WERI-Rb-1 (cell line): Measurements from ENCODE around the gene ADAM12.

ENCODE experiments used
- DNase-seq: peaks from one replicate; pipeline ENCODE4 v3.0.0-alpha.2; 2020
- H3K27ac ChIP-seq: fragments of 250-450 bp; sonication (Bioruptor Pico); 2 replicates; pipeline ENCODE4 v1.5.1; 2020; ENCODE audit warnings: mild to moderate bottlenecking, moderate library complexity
- H3K27me3 ChIP-seq: fragments of 250-450 bp; sonication (Bioruptor Pico); 2 replicates; pipeline ENCODE4 v1.5.1; 2021; ENCODE audit warnings: mild to moderate bottlenecking, low read depth, moderate library complexity; ENCODE audit not compliant: insufficient read depth, severe bottlenecking
- H3K36me3 ChIP-seq: fragments of 250-450 bp; sonication (Bioruptor Pico); 2 replicates; pipeline ENCODE4 v1.5.1; 2020; ENCODE audit warnings: mild to moderate bottlenecking, moderate library complexity
- H3K4me3 ChIP-seq: 2 replicates; pipeline ENCODE4 v1.5.1; 2011; ENCODE audit warnings: low read depth, mild to moderate bottlenecking, control low read depth, low read length
- H3K9me3 ChIP-seq: fragments of 250-450 bp; sonication (Bioruptor Pico); 2 replicates; pipeline ENCODE4 v1.5.1; 2021; ENCODE audit warnings: mild to moderate bottlenecking, moderate library complexity; ENCODE audit not compliant: severe bottlenecking
- TF ChIP-seq, protein P1 (sequence below): IDR thresholded peaks from 2 replicates; pipeline ENCODE4 v1.5.1; 2011; ENCODE audit warnings: low read depth, mild to moderate bottlenecking, control low read depth, inconsistent platforms, low read length

The ADAM12 gene

GRCh38 chr10:126109893-126110292, 278.4 kb downstream of the ADAM12 start:
- Histone ChIP-seq H3K4me3 (no peak overlapping the region), H3K27ac (no peak overlapping the region), H3K9me3 (no peaks in the 10 kb centered on the region), H3K36me3 (no peaks in the 10 kb centered on the region), H3K27me3 (no peaks in the 10 kb centered on the region)
- no peak for DNase-seq
- TF ChIP-seq, protein P1, sequence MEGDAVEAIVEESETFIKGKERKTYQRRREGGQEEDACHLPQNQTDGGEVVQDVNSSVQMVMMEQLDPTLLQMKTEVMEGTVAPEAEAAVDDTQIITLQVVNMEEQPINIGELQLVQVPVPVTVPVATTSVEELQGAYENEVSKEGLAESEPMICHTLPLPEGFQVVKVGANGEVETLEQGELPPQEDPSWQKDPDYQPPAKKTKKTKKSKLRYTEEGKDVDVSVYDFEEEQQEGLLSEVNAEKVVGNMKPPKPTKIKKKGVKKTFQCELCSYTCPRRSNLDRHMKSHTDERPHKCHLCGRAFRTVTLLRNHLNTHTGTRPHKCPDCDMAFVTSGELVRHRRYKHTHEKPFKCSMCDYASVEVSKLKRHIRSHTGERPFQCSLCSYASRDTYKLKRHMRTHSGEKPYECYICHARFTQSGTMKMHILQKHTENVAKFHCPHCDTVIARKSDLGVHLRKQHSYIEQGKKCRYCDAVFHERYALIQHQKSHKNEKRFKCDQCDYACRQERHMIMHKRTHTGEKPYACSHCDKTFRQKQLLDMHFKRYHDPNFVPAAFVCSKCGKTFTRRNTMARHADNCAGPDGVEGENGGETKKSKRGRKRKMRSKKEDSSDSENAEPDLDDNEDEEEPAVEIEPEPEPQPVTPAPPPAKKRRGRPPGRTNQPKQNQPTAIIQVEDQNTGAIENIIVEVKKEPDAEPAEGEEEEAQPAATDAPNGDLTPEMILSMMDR: no peak

GRCh38 chr10:126108693-126109092, 279.6 kb downstream of the ADAM12 start:
- Histone ChIP-seq H3K27me3 (no peaks in the 10 kb centered on the region), H3K36me3 (no peaks in the 10 kb centered on the region), H3K4me3 (no peak overlapping the region), H3K9me3 (no peaks in the 10 kb centered on the region), H3K27ac (no peak overlapping the region)
- TF ChIP-seq, protein P1: no peak
- DNase-seq: no peak

GRCh38 chr10:126104767-126105166, 283.5 kb downstream of the ADAM12 start:
- H3K4me3 ChIP-seq: no peak overlapping the region
- H3K27me3 ChIP-seq: no peaks in the 10 kb centered on the region
- no peak for DNase-seq
- H3K9me3 ChIP-seq: no peaks in the 10 kb centered on the region
- H3K27ac ChIP-seq: no peak overlapping the region
- no peaks in the 10 kb centered on the region for H3K36me3 ChIP-seq
- TF ChIP-seq, protein P1: no peak

DNA sequence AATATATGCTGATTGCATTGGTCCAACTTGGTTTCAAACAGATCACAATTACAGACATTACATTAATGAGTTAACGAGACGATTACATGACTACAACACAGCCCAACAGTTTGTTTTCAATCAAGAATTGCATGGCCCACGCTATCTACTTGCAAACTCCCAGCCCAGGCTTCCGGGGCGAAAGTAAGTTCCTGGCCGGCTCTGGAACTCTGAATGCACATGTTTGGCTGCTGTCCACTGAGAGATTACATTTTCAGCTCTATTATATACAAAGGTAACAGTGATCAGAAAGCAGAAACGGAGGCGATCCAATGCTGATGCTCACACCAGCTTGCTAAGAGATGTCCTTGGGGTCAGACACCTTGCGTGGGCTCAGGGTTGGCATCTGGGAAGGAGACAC, 285.6 kb downstream of the ADAM12 start:
- Histone ChIP-seq H3K27ac (no peak overlapping the region), H3K9me3 (no peaks in the 10 kb centered on the region), H3K27me3 (no peaks in the 10 kb centered on the region), H3K4me3 (no peak overlapping the region), H3K36me3 (no peaks in the 10 kb centered on the region)
- TF ChIP-seq, protein P1: no peak
- DNase-seq: no peak

DNA sequence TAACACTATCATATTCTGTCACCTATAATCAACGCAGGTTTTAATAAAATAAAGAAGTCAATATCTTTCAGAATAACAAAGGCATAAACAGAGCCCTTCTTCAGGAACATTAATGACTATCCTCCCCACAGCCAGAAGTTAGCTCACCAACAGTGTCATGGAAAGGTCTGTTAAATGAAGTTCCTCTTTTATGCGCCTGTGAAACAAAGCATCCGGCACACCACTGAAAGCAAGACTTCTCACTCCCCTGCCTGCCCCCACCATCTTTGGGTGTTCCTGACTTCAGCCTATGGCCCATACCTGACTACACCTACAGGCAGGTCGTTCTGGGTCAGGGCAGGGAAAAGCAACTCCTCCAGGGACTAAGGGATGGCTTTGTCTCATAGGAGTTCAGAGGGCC, 286.5 kb downstream of the ADAM12 start:
- H3K4me3 ChIP-seq: no peak overlapping the region
- H3K36me3 ChIP-seq: no peaks in the 10 kb centered on the region
- no peaks in the 10 kb centered on the region for H3K9me3 ChIP-seq
- DNase-seq: no peak
- no peak overlapping the region for H3K27ac ChIP-seq
- H3K27me3 ChIP-seq: no peaks in the 10 kb centered on the region
- TF ChIP-seq, protein P1: no peak

DNA sequence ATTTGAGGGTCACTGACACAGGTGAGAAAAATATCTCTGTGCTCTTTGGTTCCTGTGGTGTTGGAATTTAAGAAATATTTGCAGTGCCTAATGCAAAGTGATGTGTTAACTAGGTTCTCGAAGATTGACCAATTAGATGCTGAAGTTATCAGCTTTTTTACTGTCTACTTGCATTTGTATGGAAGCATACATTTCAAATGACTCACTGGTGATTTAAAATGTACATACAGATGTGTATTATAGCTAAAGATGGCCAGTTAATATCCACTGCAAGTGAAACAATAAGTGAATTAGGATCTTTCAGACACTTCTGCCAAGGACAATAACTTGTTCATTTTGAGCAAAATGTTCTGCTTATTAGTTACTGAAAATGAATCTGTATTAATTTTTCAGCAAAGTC, 287.0 kb downstream of the ADAM12 start:
- no peak for DNase-seq
- Histone ChIP-seq H3K27me3 (no peaks in the 10 kb centered on the region), H3K4me3 (no peak overlapping the region), H3K9me3 (no peaks in the 10 kb centered on the region), H3K27ac (no peak overlapping the region), H3K36me3 (no peaks in the 10 kb centered on the region)
- TF ChIP-seq, protein P1: no peak
